Thyroid gland (tissue), 4 donors: ENCODE results near the gene STAG3. TPM values are rescaled to one million over a fixed set of nuclear protein-coding genes. Genes with fewer than 3 reads are reported as not detected.

Experiments
- DNase-seq, 2 donors: peaks; one replicate each; pipeline ENCODE4 v3.0.0-alpha.2; 2019
- H3K27ac ChIP-seq, 3 donors: fragments of 200-600 bp; sonication (generic); 1 replicate in 2 of 3; 2 replicates in 1 of 3; pipeline ENCODE4 v1.5.1; 2016 to 2019; ENCODE audit warnings: mild to moderate bottlenecking in 1 of 3, moderate library complexity in 1 of 3
- H3K27me3 ChIP-seq: fragments of 200-600 bp; sonication (generic); one replicate; pipeline ENCODE4 v1.5.1; 2019
- H3K36me3 ChIP-seq, 2 donors: fragments of 200-600 bp; sonication (generic); one replicate each; pipeline ENCODE4 v1.5.1; 2016 to 2019
- H3K4me1 ChIP-seq, 2 donors: fragments of 200-600 bp; sonication (generic); one replicate each; pipeline ENCODE4 v1.5.1; 2017 to 2019
- H3K4me3 ChIP-seq, 3 donors: fragments of 200-600 bp; sonication (generic); replicated peaks in 1 of 3; 1 replicate in 2 of 3; 2 replicates in 1 of 3; pipeline ENCODE4 v1.5.1; 2016; ENCODE audit warnings: mild to moderate bottlenecking in 1 of 3
- H3K9me3 ChIP-seq: fragments of 200-600 bp; sonication (generic); one replicate; pipeline ENCODE4 v1.5.1; 2017
- CTCF ChIP-seq, 6 experiments: fragments of 200-600 bp in 3 of 6; fragments of 450-650 bp in 3 of 6; sonication (generic) in 3 of 6; IDR thresholded peaks; one replicate each; pipeline ENCODE4 v1.5.1; 2016 to 2019; ENCODE audit warnings: antibody characterized with exemption in 6 of 6, mild to moderate bottlenecking in 2 of 6, inconsistent platforms in 1 of 6, moderate library complexity in 1 of 6
- POLR2A ChIP-seq, 2 donors: fragments of 450-650 bp; IDR thresholded peaks; one replicate each; pipeline ENCODE4 v1.6.1; 2017; ENCODE audit warnings: antibody characterized with exemption in 2 of 2, mild to moderate bottlenecking in 2 of 2, moderate library complexity in 1 of 2
- WGBS, 2 donors: methylation state at CpG; one replicate each; pipeline ENCODE4 v1.1.5; 2017; 5-methylcytosine and 5-hydroxymethylcytosine counted together
- intact Hi-C: fragments of 100-400 bp; cut with DNase I; formaldehyde crosslinking; loops from one replicate; pipeline ENCODE4 v1.15.1; 2023
- total RNA-seq, 4 donors: library from RNA; depleted of rRNA; stranded (reverse); fragments of >200 nt; gene quantifications; one replicate each; pipeline ENCODE4 v1.2.3, GENCODE V29; 2016

STAG3 gene
- total RNA-seq, 4 donors from 2014 or later: 0.34 to 2.7 (median 1.5) TPM; not detected in 1

GRCh38 chr7:100198266-100198665, 20.5 kb downstream of the STAG3 start:
- intact Hi-C loops: no loop called here
- Histone ChIP-seq H3K27ac (no peak overlapping the region), H3K36me3 (no peaks in the 10 kb centered on the region), H3K4me1 (no peaks in the 10 kb centered on the region), H3K9me3 (no peaks in the 10 kb centered on the region), H3K27me3 (no peaks in the 10 kb centered on the region), H3K4me3 (no peak overlapping the region)
- TF ChIP-seq CTCF (IDR thresholded peaks at IDR 0.05): no peak
- no peak for TF ChIP-seq POLR2A (IDR thresholded peaks at IDR 0.05)
- WGBS, 2 donors: 92 to 93% methylated on average over 10 of the region's 10 CpGs
- DNase-seq: no peak

DNA sequence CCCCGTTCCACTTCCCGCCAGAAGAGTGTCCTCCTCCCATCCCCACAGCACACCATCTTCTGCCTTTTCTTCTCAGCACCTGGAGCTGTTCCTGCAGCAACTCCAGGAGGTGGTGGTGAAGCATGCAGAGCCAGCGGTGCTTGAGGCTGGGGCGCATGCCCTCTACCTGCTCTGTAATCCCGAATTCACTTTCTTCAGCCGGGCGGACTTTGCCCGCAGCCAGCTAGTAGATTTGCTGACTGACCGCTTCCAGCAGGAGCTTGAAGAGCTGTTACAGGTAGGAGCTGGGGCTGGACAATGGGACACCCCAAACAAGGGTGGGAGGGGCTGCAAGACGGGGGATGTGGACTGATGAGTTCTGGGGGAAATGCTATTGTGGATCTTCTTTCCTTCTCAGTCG, 23.0 kb downstream of the STAG3 start:
- no peak overlapping the region for H3K4me3 ChIP-seq
- H3K9me3 ChIP-seq: no peaks in the 10 kb centered on the region
- WGBS, 2 donors: 53 to 62% methylated on average over 11 of the region's 11 CpGs
- H3K4me1 ChIP-seq: no peaks in the 10 kb centered on the region
- TF ChIP-seq POLR2A (IDR thresholded peaks at IDR 0.05) (no peak), CTCF (IDR thresholded peaks at IDR 0.05) (no peak)
- intact Hi-C loops: no loop called here
- DNase-seq: no peak
- no peaks in the 10 kb centered on the region for H3K36me3 ChIP-seq
- H3K27me3 ChIP-seq: no peaks in the 10 kb centered on the region
- H3K27ac ChIP-seq: no peak overlapping the region

GRCh38 chr7:100204454-100204853, 26.7 kb downstream of the STAG3 start:
- no peak for DNase-seq
- TF ChIP-seq POLR2A (IDR thresholded peaks at IDR 0.05) (no peak), CTCF (IDR thresholded peaks at IDR 0.05) (no peak)
- H3K36me3 ChIP-seq: no peaks in the 10 kb centered on the region
- H3K27me3 ChIP-seq: no peaks in the 10 kb centered on the region
- no peak overlapping the region for H3K27ac ChIP-seq
- 87 to 90% methylated on average over 9 of the region's 9 CpGs for WGBS, 2 donors
- no peaks in the 10 kb centered on the region for H3K9me3 ChIP-seq
- H3K4me3 ChIP-seq: no peak overlapping the region
- intact Hi-C loops: no loop called here
- H3K4me1 ChIP-seq: no peaks in the 10 kb centered on the region

DNA sequence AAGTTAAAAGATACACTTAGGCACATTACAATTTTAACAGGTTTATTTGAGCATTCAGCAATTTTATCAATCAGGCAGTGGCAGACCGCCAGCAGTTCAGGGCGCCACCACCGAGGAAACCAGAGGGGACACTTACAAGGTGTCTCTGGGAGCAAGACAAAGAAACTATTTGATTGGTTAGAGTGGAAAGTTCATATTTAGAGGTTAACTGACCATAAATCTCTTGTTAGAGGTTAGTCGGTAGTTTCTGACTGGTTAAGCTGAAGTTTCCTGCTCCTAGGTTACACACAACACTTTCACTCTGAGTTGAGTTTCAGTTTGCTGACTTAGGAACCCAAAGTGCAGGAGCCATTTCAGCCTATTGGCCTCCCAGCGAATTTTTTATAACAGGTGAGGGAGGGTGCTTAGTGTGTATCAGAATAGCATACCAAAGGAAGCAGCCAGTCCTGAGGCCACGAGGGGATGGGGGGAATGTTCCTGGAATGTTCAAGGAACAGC, 31.2 kb downstream of the STAG3 start:
- DNase-seq: no peak
- TF ChIP-seq CTCF (IDR thresholded peaks at IDR 0.05): no peak
- TF ChIP-seq POLR2A (IDR thresholded peaks at IDR 0.05): no peak
- Histone ChIP-seq H3K27ac (no peak overlapping the region), H3K4me1 (no peaks in the 10 kb centered on the region), H3K9me3 (no peaks in the 10 kb centered on the region), H3K4me3 (no peak overlapping the region), H3K27me3 (no peaks in the 10 kb centered on the region), H3K36me3 (no peaks in the 10 kb centered on the region)
- intact Hi-C loops: no loop called here
- 52 to 56% methylated on average over 6 of the region's 6 CpGs for WGBS, 2 donors

DNA sequence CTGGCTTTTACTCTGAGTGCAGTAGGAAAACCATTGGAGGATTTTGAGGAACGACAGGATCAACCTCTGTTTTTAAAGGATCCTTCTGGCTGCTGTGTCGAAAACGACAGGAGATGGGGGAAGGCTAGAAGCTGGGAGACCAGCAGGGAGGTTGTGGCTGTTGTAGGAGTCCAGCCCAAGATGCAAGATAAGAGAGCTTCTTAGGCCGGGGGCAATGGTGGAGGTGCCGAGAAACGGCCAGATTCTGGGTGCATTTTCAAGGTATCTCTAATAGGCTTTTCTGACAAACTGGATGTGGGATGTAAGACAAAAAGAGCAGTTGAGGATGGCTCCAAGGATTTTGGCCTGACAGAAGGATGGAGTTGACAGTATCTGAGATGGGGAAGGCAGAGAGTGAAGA, 31.8 kb downstream of the STAG3 start:
- H3K4me3 ChIP-seq: no peak overlapping the region
- 67 to 77% methylated on average over 6 of the region's 6 CpGs for WGBS, 2 donors
- intact Hi-C loops: no loop called here

More for the DNA sequence above, 31.8 kb downstream of the STAG3 start:
- TF ChIP-seq CTCF (IDR thresholded peaks at IDR 0.05) (no peak), POLR2A (IDR thresholded peaks at IDR 0.05) (no peak)
- no peak for DNase-seq
- no peaks in the 10 kb centered on the region for H3K36me3 ChIP-seq
- H3K27ac ChIP-seq: no peak overlapping the region
- H3K9me3 ChIP-seq: no peaks in the 10 kb centered on the region
- no peaks in the 10 kb centered on the region for H3K27me3 ChIP-seq
- no peaks in the 10 kb centered on the region for H3K4me1 ChIP-seq
